Ascending aorta (tissue), 2 donors: ENCODE data around the gene DENND10. TPM values are rescaled to one million over a fixed set of nuclear protein-coding genes. Genes with fewer than 3 reads are reported as not detected.

ENCODE experiments used
- DNase-seq, 2 donors: peaks; one replicate each; pipeline ENCODE4 v3.0.0-alpha.2; 2019; ENCODE audit warnings: low spot score in 2 of 2
- H3K27ac ChIP-seq, 2 donors: fragments of 200-600 bp; sonication (generic); one replicate each; pipeline ENCODE4 v1.5.1; 2016 to 2017; ENCODE audit warnings: mild to moderate bottlenecking in 1 of 2
- H3K27me3 ChIP-seq: fragments of 200-600 bp; sonication (generic); one replicate; pipeline ENCODE4 v1.5.1; 2017
- H3K36me3 ChIP-seq, 2 donors: fragments of 200-600 bp; sonication (generic); one replicate each; pipeline ENCODE4 v1.5.1; 2016
- H3K4me1 ChIP-seq, 2 donors: fragments of 200-600 bp; sonication (generic); one replicate each; pipeline ENCODE4 v1.5.1; 2016 to 2017; ENCODE audit warnings: mild to moderate bottlenecking in 1 of 2
- H3K4me3 ChIP-seq, 2 donors: fragments of 200-600 bp; sonication (generic); one replicate each; pipeline ENCODE4 v1.5.1; 2016 to 2017; ENCODE audit warnings: mild to moderate bottlenecking in 1 of 2
- H3K9me3 ChIP-seq, 2 donors: fragments of 200-600 bp; sonication (generic); one replicate each; pipeline ENCODE4 v1.5.1; 2016
- intact Hi-C: fragments of 100-400 bp; cut with DNase I; formaldehyde crosslinking; loops from one replicate; pipeline ENCODE4 v1.15.1; 2023
- total RNA-seq: library from RNA; depleted of rRNA; stranded (reverse); fragments of >200 nt; gene quantifications from one replicate; pipeline ENCODE4 v1.1.0, GENCODE V29; 2016
- TF ChIP-seq, protein P1 (sequence below), 3 experiments: fragments of 200-600 bp in 2 of 3; fragments of 450-650 bp in 1 of 3; sonication (generic) in 2 of 3; IDR thresholded peaks; one replicate each; pipeline ENCODE4 v1.5.1; 2016 to 2019; ENCODE audit warnings: antibody characterized with exemption in 3 of 3, mild to moderate bottlenecking in 1 of 3, moderate library complexity in 1 of 3

Gene DENND10
- total RNA-seq, 1 donor from 2014 or later, result 85.1 TPM

DNA sequence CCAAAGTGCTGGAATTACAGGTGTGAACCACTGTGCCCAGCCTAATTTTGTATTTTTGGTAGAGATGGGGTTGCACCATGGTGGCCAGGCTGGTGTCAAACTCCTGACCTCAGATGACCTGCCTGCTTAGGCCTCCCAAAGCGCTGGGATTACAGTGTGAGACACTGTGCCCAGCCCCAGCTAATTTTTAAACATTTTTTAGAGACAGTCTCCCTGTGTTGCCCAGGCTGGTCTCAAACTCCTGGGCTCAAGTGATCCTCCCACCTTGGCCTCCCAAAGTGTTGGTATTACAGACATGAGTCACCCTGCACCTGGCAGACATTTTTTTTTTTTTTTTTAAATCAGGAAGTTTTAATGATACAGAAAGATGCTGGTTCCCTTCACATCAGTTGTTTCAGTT lies 15.5 kb downstream of the DENND10 start:
- H3K36me3 ChIP-seq, result peaks cover 31 to 77% of the 10 kb centered on the region in 2 donors
- DNase-seq, result no peak
- no peak overlapping the region for H3K4me3 ChIP-seq
- intact Hi-C loops, result no loop called here
- H3K4me1 ChIP-seq, result no peaks in the 10 kb centered on the region
- H3K9me3 ChIP-seq, result no peaks in the 10 kb centered on the region
- H3K27me3 ChIP-seq, result no peaks in the 10 kb centered on the region
- TF ChIP-seq, protein P1, sequence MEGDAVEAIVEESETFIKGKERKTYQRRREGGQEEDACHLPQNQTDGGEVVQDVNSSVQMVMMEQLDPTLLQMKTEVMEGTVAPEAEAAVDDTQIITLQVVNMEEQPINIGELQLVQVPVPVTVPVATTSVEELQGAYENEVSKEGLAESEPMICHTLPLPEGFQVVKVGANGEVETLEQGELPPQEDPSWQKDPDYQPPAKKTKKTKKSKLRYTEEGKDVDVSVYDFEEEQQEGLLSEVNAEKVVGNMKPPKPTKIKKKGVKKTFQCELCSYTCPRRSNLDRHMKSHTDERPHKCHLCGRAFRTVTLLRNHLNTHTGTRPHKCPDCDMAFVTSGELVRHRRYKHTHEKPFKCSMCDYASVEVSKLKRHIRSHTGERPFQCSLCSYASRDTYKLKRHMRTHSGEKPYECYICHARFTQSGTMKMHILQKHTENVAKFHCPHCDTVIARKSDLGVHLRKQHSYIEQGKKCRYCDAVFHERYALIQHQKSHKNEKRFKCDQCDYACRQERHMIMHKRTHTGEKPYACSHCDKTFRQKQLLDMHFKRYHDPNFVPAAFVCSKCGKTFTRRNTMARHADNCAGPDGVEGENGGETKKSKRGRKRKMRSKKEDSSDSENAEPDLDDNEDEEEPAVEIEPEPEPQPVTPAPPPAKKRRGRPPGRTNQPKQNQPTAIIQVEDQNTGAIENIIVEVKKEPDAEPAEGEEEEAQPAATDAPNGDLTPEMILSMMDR (IDR thresholded peaks at IDR 0.05), result no peak
- H3K27ac ChIP-seq, result no peak overlapping the region

DNA sequence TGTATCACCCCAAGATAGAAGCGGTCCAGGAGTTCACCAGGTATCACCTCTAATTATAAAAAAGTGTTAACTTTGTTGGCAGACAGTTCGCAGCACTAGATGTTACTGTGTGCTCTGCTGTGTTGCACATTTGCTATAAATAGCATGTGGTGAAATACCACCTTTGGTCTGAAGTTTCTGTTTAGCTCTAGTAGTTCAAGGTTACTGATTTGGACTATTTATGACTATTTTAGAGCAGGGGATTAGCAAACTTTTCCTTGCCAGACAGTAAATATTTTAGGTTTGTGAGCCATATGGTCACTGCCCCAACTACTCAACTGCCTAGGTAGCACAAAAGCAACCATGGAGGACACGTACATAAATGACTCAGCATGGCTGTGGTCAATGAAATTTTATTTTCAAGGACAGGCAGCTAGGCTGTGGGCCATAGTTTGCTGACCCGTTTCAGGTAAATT lies 16.5 kb downstream of the DENND10 start:
- no peak for DNase-seq
- no peaks in the 10 kb centered on the region for H3K4me1 ChIP-seq
- peaks cover 37 to 79% of the 10 kb centered on the region in 2 donors for H3K36me3 ChIP-seq

DNA sequence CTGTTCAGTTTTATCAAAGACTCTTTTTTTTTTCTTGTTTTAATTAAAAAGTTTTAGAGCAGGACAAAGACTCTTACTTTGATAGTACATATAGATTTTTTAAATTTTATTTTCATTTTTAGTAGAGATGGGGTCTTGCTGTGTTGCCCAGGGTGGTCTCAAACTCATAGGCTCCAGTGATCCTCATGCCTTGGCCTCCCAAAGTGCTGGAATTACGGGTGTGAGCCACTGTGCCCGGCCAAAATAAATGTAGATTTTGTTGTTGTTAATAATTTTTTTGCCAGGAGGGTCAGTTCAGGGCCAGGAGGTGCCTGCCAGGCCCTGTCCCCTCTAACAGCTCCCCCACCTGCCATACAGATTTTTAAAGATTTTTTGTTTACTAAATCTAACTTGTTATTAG lies 17.0 kb downstream of the DENND10 start:
- no peaks in the 10 kb centered on the region for H3K9me3 ChIP-seq
- no peak overlapping the region for H3K27ac ChIP-seq
- no peaks in the 10 kb centered on the region for H3K4me1 ChIP-seq
- peaks cover 41 to 81% of the 10 kb centered on the region in 2 donors for H3K36me3 ChIP-seq
- intact Hi-C loops, result no loop called here
- no peak for DNase-seq
- TF ChIP-seq, protein P1 (IDR thresholded peaks at IDR 0.05), result no peak
- H3K27me3 ChIP-seq, result no peaks in the 10 kb centered on the region
- no peak overlapping the region for H3K4me3 ChIP-seq

More for the DNA sequence above, 16.5 kb downstream of the DENND10 start:
- intact Hi-C loops, result no loop called here
- TF ChIP-seq, protein P1 (IDR thresholded peaks at IDR 0.05), result no peak
- no peak overlapping the region for H3K27ac ChIP-seq
- H3K27me3 ChIP-seq, result no peaks in the 10 kb centered on the region
- H3K4me3 ChIP-seq, result no peak overlapping the region
- no peaks in the 10 kb centered on the region for H3K9me3 ChIP-seq

DNA sequence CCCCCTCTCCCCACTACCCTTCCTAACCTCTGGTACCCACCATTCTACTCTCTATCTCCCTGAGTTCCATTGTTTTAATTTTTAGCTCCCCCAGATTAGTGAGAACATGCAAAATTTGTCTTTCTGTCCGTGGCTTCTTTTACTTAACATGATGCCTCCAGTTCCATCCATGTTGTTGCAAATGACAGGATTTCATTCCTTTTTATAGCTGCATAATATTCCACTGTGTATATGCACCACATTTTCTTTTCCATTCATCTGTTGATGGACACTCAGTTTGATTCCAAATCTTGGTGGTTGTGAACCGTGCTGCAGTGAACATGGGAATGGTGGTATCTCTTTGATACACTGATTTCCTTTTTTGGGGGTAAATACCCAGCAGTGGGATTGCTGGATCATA lies 22.0 kb downstream of the DENND10 start:
- Histone ChIP-seq H3K27ac (no peak overlapping the region), H3K27me3 (no peaks in the 10 kb centered on the region), H3K36me3 (peaks cover 61 to 89% of the 10 kb centered on the region in 2 donors), H3K4me1 (no peaks in the 10 kb centered on the region), H3K4me3 (no peak overlapping the region), H3K9me3 (no peaks in the 10 kb centered on the region)
- TF ChIP-seq, protein P1 (IDR thresholded peaks at IDR 0.05), result no peak
- no peak for DNase-seq
- intact Hi-C loops, result no loop called here

DNA sequence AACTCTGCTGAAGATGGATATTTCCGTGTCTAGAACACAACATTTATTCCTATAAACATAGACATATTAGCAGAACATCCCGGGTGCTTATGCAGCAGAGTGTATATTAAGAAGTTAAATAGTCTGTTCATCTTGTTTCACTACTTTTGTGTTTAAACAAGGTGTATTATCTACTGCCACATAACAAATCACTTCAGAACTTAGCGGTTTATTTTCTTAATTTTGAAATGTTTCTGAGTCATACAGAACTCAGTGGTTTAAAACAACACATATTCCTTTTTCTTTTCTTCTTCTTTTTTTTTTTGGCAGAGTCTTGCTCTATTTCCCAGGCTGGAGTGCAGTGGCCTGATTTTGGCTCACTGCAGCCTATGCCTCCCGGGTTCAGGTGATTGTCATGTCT lies 25.8 kb downstream of the DENND10 start:
- intact Hi-C loops, result no loop called here
- TF ChIP-seq, protein P1 (IDR thresholded peaks at IDR 0.05), result no peak
- no peak for DNase-seq
- Histone ChIP-seq H3K4me3 (no peak overlapping the region), H3K4me1 (no peaks in the 10 kb centered on the region), H3K36me3 (peaks cover 53 to 73% of the 10 kb centered on the region in 2 donors), H3K9me3 (no peaks in the 10 kb centered on the region), H3K27me3 (no peaks in the 10 kb centered on the region), H3K27ac (no peak overlapping the region)
